Central memory CD8-positive, alpha-beta T cell (primary cell): Measurements from ENCODE around the gene HDAC7.

Experiments
- ATAC-seq: fragments of 150-1000 bp; cut with Tn5 transposase; replicated peaks from 2 replicates; pipeline ENCODE4 v1.10.0; 2022; ENCODE audit warnings: mild to moderate bottlenecking, moderate FRiP score, moderate number of reproducible peaks; ENCODE audit not compliant: poor library complexity, severe bottlenecking; ENCODE audit errors: extremely low read depth
- DNase-seq, 2 donors: peaks; one replicate each; pipeline ENCODE4 v3.0.0; 2021; ENCODE audit warnings: low spot score in 2 of 2
- H3K27ac Mint-ChIP-seq: one replicate; pipeline ENCODE4 v1.8.0; 2022; ENCODE audit warnings: low read depth, mild to moderate bottlenecking, moderate library complexity, mixed read lengths
- H3K27me3 Mint-ChIP-seq: one replicate; pipeline ENCODE4 v1.8.0; 2022; ENCODE audit warnings: mixed read lengths
- H3K36me3 Mint-ChIP-seq: one replicate; pipeline ENCODE4 v1.8.0; 2022; ENCODE audit warnings: mild to moderate bottlenecking, moderate library complexity, mixed read lengths; ENCODE audit not compliant: insufficient read depth
- H3K4me1 Mint-ChIP-seq: one replicate; pipeline ENCODE4 v1.8.0; 2022; ENCODE audit warnings: mixed read lengths
- H3K4me3 Mint-ChIP-seq: one replicate; pipeline ENCODE4 v1.8.0; 2022; ENCODE audit warnings: mild to moderate bottlenecking, moderate library complexity, mixed read lengths
- H3K9me3 Mint-ChIP-seq: one replicate; pipeline ENCODE4 v1.8.0; 2022; ENCODE audit warnings: mixed read lengths

The HDAC7 gene

DNA sequence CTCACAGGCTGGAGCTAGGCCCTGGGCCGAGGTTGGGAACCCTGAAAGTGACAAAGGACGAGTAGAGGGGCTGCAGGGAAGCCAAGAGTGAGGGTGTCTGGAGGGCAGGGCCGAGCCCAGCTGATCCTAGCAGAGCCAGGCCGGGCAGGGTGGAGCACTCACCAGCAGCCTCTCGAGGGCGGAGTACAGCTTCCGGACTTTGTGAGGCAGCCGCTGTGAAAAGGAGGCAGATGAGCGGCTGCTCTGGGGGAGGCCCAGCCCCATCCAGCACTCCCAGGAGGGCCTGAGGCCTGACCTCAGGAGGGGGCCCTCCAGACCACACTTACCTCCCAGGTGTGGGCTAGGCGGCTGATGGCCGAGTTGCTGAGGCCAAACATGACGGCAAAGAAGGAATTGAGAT lies 79.7 kb downstream of the HDAC7 start:
- peaks cover 20% of the 10 kb centered on the region for H3K27me3 Mint-ChIP-seq
- ATAC-seq (no peak), DNase-seq (no peak)
- no peak overlapping the region for H3K27ac Mint-ChIP-seq
- H3K4me1 Mint-ChIP-seq: peaks cover 43% of the 10 kb centered on the region
- H3K9me3 Mint-ChIP-seq: no peaks in the 10 kb centered on the region
- peak overlapping the region; percentile 27 for H3K4me3 Mint-ChIP-seq
- peaks cover 3% of the 10 kb centered on the region for H3K36me3 Mint-ChIP-seq

GRCh38 chr12:47739297-47739696 lies 80.4 kb downstream of the HDAC7 start:
- DNase-seq: no peak
- Mint-ChIP-seq H3K4me3 (no peak overlapping the region), H3K4me1 (peaks cover 43% of the 10 kb centered on the region), H3K27ac (no peak overlapping the region), H3K27me3 (peaks cover 13% of the 10 kb centered on the region), H3K36me3 (peaks cover 3% of the 10 kb centered on the region), H3K9me3 (no peaks in the 10 kb centered on the region)
- no peak for ATAC-seq

- DNase-seq: no peak
- Mint-ChIP-seq H3K27ac (no peak overlapping the region), H3K27me3 (peaks cover under 1% of the 10 kb centered on the region), H3K36me3 (peaks cover 3% of the 10 kb centered on the region), H3K4me1 (peaks cover 35% of the 10 kb centered on the region), H3K9me3 (no peaks in the 10 kb centered on the region), H3K4me3 (no peak overlapping the region)
- no peak for ATAC-seq
These were observed 81.6 kb downstream of the HDAC7 start for GRCh38 chr12:47737936-47738594.

GRCh38 chr12:47736877-47737676 lies 82.6 kb downstream of the HDAC7 start:
- Mint-ChIP-seq H3K27ac (no peak overlapping the region), H3K4me1 (peaks cover 30% of the 10 kb centered on the region), H3K9me3 (no peaks in the 10 kb centered on the region), H3K27me3 (no peaks in the 10 kb centered on the region), H3K36me3 (peaks cover 3% of the 10 kb centered on the region), H3K4me3 (no peak overlapping the region)
- DNase-seq: no peak
- no peak for ATAC-seq

GRCh38 chr12:47736216-47736615 lies 83.5 kb downstream of the HDAC7 start:
- Mint-ChIP-seq H3K4me1 (peaks cover 26% of the 10 kb centered on the region), H3K36me3 (peaks cover under 1% of the 10 kb centered on the region), H3K4me3 (no peak overlapping the region), H3K27ac (no peak overlapping the region), H3K9me3 (no peaks in the 10 kb centered on the region), H3K27me3 (no peaks in the 10 kb centered on the region)
- ATAC-seq (no peak), DNase-seq (no peak)

DNA sequence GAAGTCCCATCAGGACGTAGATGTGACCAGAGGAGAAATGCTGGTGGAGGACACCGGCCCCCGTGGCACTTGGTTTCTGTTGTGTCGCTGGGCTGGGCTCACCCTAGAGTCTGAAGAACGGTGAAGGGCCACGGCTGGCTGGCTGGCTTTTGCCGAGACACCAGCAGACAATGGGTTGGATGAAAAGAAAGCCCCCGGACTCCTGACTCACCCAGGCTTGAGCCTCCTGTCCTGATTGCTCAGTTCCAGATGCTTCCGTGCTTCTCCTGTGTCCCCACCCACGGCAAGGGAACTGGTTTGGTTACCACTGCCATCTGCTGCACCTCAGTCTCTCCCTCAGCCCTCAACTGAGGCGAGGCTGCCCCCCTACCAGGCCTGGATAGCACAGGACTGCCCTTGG lies 84.1 kb downstream of the HDAC7 start:
- ATAC-seq: no peak
- Mint-ChIP-seq H3K9me3 (no peaks in the 10 kb centered on the region), H3K27me3 (no peaks in the 10 kb centered on the region), H3K36me3 (no peaks in the 10 kb centered on the region), H3K27ac (no peak overlapping the region), H3K4me1 (peaks cover 20% of the 10 kb centered on the region), H3K4me3 (no peak overlapping the region)
- DNase-seq: no peak

DNA sequence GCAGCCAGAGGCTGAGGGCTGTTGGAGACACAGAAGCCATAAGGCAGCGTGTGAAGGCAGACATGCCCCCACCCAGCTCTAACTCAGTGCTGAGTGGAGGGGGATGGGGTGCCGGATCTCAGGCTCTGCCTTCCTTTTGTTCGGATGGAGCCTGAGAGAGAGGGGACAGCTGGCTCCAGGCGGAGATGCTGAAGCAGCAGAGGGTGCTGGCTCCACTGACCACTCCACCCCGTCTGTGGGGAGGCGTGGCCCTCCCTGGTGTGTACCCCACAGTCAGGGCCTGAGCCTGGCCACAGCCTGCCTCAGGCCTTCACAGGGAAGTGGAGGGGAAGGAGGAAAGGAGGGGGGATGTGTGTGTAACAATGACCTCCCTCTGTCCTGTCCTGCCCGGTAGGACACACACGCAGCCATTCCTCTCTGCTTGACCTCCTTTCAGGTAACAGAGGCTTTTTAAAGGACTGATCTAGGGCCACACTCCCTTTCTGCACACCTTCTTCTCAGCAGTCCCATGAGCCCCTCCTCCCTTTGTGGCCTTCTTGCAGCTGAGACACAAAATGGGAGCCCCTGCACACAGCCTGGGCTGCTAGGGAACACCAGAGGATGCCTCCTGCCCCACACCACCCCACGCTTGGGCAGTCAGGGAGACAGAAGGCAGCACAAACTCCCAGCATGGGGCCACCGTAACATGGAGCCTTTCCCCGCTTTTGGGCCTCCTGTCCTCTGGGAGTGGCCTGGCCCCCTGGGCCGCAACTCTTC lies 84.8 kb downstream of the HDAC7 start:
- no peak overlapping the region for H3K4me3 Mint-ChIP-seq
- H3K9me3 Mint-ChIP-seq: no peaks in the 10 kb centered on the region
- no peak overlapping the region for H3K27ac Mint-ChIP-seq
- DNase-seq (no peak), ATAC-seq (no peak)
- H3K27me3 Mint-ChIP-seq: no peaks in the 10 kb centered on the region
- peaks cover 13% of the 10 kb centered on the region for H3K4me1 Mint-ChIP-seq
- H3K36me3 Mint-ChIP-seq: no peaks in the 10 kb centered on the region

- H3K36me3 Mint-ChIP-seq: no peaks in the 10 kb centered on the region
- no peak overlapping the region for H3K27ac Mint-ChIP-seq
- DNase-seq (no peak), ATAC-seq (no peak)
- no peak overlapping the region for H3K4me3 Mint-ChIP-seq
- H3K9me3 Mint-ChIP-seq: no peaks in the 10 kb centered on the region
- H3K27me3 Mint-ChIP-seq: no peaks in the 10 kb centered on the region
- H3K4me1 Mint-ChIP-seq: peaks cover 6% of the 10 kb centered on the region
These were observed 86.6 kb downstream of the HDAC7 start for GRCh38 chr12:47733142-47733541.
